ENCODE data around the gene HEPHL1.

The HEPHL1 gene

DNA sequence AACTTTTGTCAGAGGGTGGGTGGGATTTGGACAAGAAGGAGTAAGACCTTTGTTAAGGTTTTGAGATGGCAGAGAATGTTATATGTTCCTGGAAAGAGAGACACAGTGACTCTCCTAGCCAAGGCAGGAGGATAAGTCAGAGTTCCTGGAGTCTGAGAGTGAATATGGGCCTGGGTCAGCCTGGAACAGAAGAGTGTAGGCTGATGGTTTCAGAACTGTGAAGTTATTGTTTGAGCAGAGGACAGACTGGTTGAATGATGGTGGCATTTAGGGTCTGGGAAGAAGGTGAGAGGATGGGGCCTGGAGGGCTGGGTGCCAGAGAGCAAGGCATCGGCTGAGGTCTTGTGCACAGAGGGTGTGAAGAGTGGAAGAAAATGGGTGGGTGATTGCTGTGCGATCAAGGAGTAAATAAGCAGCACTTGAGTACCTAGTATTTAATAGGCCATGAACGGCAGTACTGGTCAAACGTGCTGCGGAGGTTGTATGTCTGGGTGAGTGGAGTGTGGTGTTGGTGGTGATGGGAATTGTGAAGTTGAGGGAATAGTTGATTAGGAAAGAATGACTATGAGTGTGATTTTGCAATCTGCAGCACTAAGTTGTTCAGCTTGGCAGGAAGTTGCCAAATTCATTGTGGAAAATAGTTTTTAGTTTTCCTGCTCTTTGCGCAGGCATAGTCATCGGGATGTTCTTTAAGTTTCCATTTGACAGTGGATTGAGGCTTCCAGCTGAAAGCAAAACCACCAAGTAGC, 109.3 kb downstream of the HEPHL1 start:
- peaks cover 66% of the 10 kb centered on the region for H3K79me2 ChIP-seq (ENCODE audit: low read length)
- H3K9me3 ChIP-seq (ENCODE audit: insufficient read depth, low read length) = no peaks in the 10 kb centered on the region
- no peak overlapping the region for H2AFZ ChIP-seq (ENCODE audit: low read depth, low read length)
- peak overlapping the region; percentile 80 for H3K4me3 ChIP-seq (ENCODE audit: low read length)
- H3K27me3 ChIP-seq (ENCODE audit: low read depth, low read length) = no peaks in the 10 kb centered on the region
- peaks cover 42% of the 10 kb centered on the region for H3K4me1 ChIP-seq (ENCODE audit: low read length)
- no peaks in the 10 kb centered on the region for H3K36me3 ChIP-seq (replicated peaks; ENCODE audit: low read depth, low read length)
- H3K9ac ChIP-seq (ENCODE audit: low read length) = no peak overlapping the region
- TF ChIP-seq, protein P1, sequence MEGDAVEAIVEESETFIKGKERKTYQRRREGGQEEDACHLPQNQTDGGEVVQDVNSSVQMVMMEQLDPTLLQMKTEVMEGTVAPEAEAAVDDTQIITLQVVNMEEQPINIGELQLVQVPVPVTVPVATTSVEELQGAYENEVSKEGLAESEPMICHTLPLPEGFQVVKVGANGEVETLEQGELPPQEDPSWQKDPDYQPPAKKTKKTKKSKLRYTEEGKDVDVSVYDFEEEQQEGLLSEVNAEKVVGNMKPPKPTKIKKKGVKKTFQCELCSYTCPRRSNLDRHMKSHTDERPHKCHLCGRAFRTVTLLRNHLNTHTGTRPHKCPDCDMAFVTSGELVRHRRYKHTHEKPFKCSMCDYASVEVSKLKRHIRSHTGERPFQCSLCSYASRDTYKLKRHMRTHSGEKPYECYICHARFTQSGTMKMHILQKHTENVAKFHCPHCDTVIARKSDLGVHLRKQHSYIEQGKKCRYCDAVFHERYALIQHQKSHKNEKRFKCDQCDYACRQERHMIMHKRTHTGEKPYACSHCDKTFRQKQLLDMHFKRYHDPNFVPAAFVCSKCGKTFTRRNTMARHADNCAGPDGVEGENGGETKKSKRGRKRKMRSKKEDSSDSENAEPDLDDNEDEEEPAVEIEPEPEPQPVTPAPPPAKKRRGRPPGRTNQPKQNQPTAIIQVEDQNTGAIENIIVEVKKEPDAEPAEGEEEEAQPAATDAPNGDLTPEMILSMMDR (IDR thresholded peaks at IDR 0.05; ENCODE audit: low read depth, low read length) = no peak
- TF ChIP-seq EZH2phosphoT487 (IDR thresholded peaks at IDR 0.05; ENCODE audit: low read depth) = no peak
- H4K20me1 ChIP-seq (ENCODE audit: insufficient read depth, low read length) = peaks cover 46% of the 10 kb centered on the region
- H3K27ac ChIP-seq (ENCODE audit: low read length) = no peak overlapping the region
- peak overlapping the region; percentile 93 for H3K4me2 ChIP-seq (ENCODE audit: low read length)

DNA sequence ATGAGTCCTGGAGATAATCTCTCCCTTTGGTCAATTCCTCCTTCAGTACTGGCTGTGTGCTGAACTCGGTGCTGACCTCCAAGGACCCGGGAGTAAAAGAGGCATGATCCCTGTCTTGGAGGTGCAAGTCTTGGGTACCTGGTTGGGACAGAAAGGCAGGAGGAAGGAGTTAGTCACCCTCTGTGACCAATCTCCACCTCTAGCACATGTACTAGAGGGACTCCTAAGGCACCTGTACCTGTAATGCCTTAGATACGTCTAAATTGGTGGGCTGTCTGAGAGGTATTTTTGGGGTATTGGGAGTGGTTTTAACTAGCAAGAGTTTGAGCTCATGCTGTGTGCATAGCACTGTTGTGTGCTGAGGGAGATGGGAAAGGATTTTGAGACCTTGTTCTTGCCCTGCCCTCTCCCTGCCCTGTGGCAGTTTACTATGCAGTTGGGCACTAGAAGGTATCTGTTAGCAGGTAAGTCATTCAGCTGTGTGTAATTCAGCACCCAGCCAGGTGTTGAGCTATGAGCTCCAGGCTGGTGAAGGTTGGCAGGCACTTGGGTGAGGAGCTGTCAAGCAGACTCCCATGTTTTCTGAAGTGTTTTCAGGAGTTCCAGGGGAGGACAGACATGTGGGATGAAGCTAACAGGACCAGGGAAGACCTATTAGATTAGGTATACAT, 110.0 kb downstream of the HEPHL1 start:
- Histone ChIP-seq H2AFZ (ENCODE audit: low read depth, low read length) (no peak overlapping the region), H3K9ac (ENCODE audit: low read length) (no peak overlapping the region), H3K36me3 (replicated peaks; ENCODE audit: low read depth, low read length) (peaks cover 3% of the 10 kb centered on the region), H3K27ac (ENCODE audit: low read length) (no peak overlapping the region), H4K20me1 (ENCODE audit: insufficient read depth, low read length) (peaks cover 53% of the 10 kb centered on the region), H3K4me1 (ENCODE audit: low read length) (peaks cover 48% of the 10 kb centered on the region), H3K4me3 (ENCODE audit: low read length) (no peak overlapping the region), H3K4me2 (ENCODE audit: low read length) (no peak overlapping the region), H3K79me2 (ENCODE audit: low read length) (peaks cover 73% of the 10 kb centered on the region), H3K27me3 (ENCODE audit: low read depth, low read length) (no peaks in the 10 kb centered on the region), H3K9me3 (ENCODE audit: insufficient read depth, low read length) (no peaks in the 10 kb centered on the region)
- TF ChIP-seq EZH2phosphoT487 (IDR thresholded peaks at IDR 0.05; ENCODE audit: low read depth) = no peak
- TF ChIP-seq, protein P1 (IDR thresholded peaks at IDR 0.05; ENCODE audit: low read depth, low read length) = no peak

DNA sequence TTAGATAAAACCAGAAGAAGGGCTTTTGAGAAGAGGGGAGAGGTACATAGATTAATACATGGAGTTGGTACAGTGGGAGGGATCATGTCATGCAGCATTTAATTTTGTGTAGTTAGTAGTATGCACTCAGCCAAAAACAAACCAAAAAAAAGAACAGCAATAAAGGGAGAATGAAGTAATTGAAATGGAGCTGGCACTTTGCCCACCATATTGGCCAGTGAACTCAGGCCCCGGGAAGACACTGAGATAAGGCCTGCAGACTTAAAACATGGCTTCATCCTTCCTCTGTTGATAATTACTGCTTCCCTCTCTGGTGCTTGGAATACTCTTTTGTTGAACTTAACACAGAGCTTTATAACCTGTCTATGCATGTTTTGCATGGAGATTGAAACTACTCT, 110.6 kb downstream of the HEPHL1 start:
- no peak overlapping the region for H3K4me2 ChIP-seq (ENCODE audit: low read length)
- no peak overlapping the region for H3K4me3 ChIP-seq (ENCODE audit: low read length)
- H3K9me3 ChIP-seq (ENCODE audit: insufficient read depth, low read length) = no peaks in the 10 kb centered on the region
- no peak overlapping the region for H2AFZ ChIP-seq (ENCODE audit: low read depth, low read length)
- peaks cover 4% of the 10 kb centered on the region for H3K36me3 ChIP-seq (replicated peaks; ENCODE audit: low read depth, low read length)
- TF ChIP-seq, protein P1 (IDR thresholded peaks at IDR 0.05; ENCODE audit: low read depth, low read length) = no peak
- TF ChIP-seq EZH2phosphoT487 (IDR thresholded peaks at IDR 0.05; ENCODE audit: low read depth) = no peak
- no peak overlapping the region for H3K27ac ChIP-seq (ENCODE audit: low read length)
- H3K4me1 ChIP-seq (ENCODE audit: low read length) = peaks cover 48% of the 10 kb centered on the region
- H3K27me3 ChIP-seq (ENCODE audit: low read depth, low read length) = no peaks in the 10 kb centered on the region
- H3K9ac ChIP-seq (ENCODE audit: low read length) = no peak overlapping the region
- H4K20me1 ChIP-seq (ENCODE audit: insufficient read depth, low read length) = peaks cover 53% of the 10 kb centered on the region
- peaks cover 77% of the 10 kb centered on the region for H3K79me2 ChIP-seq (ENCODE audit: low read length)

DNA sequence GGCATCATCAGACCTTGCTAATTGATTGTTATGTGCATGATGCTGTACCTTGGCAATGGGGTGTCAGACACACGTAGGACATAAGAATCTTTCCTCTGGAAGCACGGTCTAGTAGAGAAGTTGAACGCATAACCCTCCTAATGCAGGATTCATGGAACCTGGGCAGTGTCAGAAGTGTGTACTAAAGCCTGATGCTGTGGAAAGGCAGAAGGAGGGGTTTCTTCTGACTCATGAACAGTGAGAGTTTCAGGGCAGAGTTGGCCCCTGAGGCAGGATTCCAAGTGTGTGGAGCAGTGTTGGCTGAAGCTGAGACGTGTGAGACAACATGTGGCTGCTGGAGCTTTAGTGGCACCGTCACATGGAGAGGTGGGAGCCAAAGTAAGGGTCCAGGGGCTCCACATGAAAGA, 111.0 kb downstream of the HEPHL1 start:
- Histone ChIP-seq H3K9me3 (ENCODE audit: insufficient read depth, low read length) (no peaks in the 10 kb centered on the region), H3K4me1 (ENCODE audit: low read length) (peaks cover 47% of the 10 kb centered on the region), H3K79me2 (ENCODE audit: low read length) (peaks cover 81% of the 10 kb centered on the region), H3K4me3 (ENCODE audit: low read length) (no peak overlapping the region), H3K27ac (ENCODE audit: low read length) (no peak overlapping the region), H3K9ac (ENCODE audit: low read length) (no peak overlapping the region), H2AFZ (ENCODE audit: low read depth, low read length) (no peak overlapping the region), H3K36me3 (replicated peaks; ENCODE audit: low read depth, low read length) (peaks cover 4% of the 10 kb centered on the region), H4K20me1 (ENCODE audit: insufficient read depth, low read length) (peaks cover 53% of the 10 kb centered on the region), H3K27me3 (ENCODE audit: low read depth, low read length) (no peaks in the 10 kb centered on the region), H3K4me2 (ENCODE audit: low read length) (no peak overlapping the region)
- TF ChIP-seq, protein P1 (IDR thresholded peaks at IDR 0.05; ENCODE audit: low read depth, low read length) = no peak
- no peak for TF ChIP-seq EZH2phosphoT487 (IDR thresholded peaks at IDR 0.05; ENCODE audit: low read depth)
